Renal cortical epithelial cell (primary cell): ENCODE results near the gene CA12. TPM values are rescaled to one million over a fixed set of nuclear protein-coding genes. Genes with fewer than 3 reads are reported as not detected.

ENCODE experiments used
- DNase-seq: peaks from one replicate; pipeline ENCODE4 v3.0.0-alpha.2; 2011; ENCODE audit warnings: low read depth
- total RNA-seq: library from RNA; depleted of rRNA; stranded (reverse); fragments of >200 nt; gene quantifications from 2 replicates; pipeline ENCODE4 v1.2.3, GENCODE V29; 2014

CA12 gene
- total RNA-seq, 1 donor from 2014 or later, result 26.4 TPM

- peak; percentile 48 for DNase-seq
Observed at GRCh38 chr15:63402498-63403253, 21.0 kb upstream of the CA12 start.

GRCh38 chr15:63401714-63402497, 20.3 kb upstream of the CA12 start:
- DNase-seq, result no peak

- DNase-seq, result no peak
Observed at GRCh38 chr15:63401078-63401477, 19.4 kb upstream of the CA12 start.

GRCh38 chr15:63398456-63398855, 16.8 kb upstream of the CA12 start:
- no peak for DNase-seq

- peak; percentile 53 for DNase-seq
Observed at GRCh38 chr15:63396152-63396928, 14.7 kb upstream of the CA12 start.

GRCh38 chr15:63395730-63396151, 14.1 kb upstream of the CA12 start:
- no peak for DNase-seq

GRCh38 chr15:63392361-63393009, 10.8 kb upstream of the CA12 start:
- DNase-seq, result no peak

- no peak for DNase-seq
Observed at GRCh38 chr15:63391669-63392360, 10.2 kb upstream of the CA12 start.

GRCh38 chr15:63390689-63391088, 9.0 kb upstream of the CA12 start:
- no peak for DNase-seq

- DNase-seq, result peak; percentile 49
Observed at GRCh38 chr15:63389902-63390670, 8.4 kb upstream of the CA12 start.

GRCh38 chr15:63388511-63388910, 6.9 kb upstream of the CA12 start:
- no peak for DNase-seq

- no peak for DNase-seq
Observed at GRCh38 chr15:63387748-63388493, 6.3 kb upstream of the CA12 start.

- no peak for DNase-seq
Observed at GRCh38 chr15:63385911-63386531, 4.4 kb upstream of the CA12 start.

GRCh38 chr15:63384906-63385305, 3.3 kb upstream of the CA12 start:
- no peak for DNase-seq

- no peak for DNase-seq
Observed at GRCh38 chr15:63382966-63383710, 1.5 kb upstream of the CA12 start.

- peak; percentile 36 for DNase-seq
Observed at GRCh38 chr15:63380808-63381282, 801 bp downstream of the CA12 start.

GRCh38 chr15:63380151-63380807, 1.4 kb downstream of the CA12 start:
- peak; percentile 22 for DNase-seq
